Measurements from ENCODE around the gene RGPD8.

Gene RGPD8

DNA sequence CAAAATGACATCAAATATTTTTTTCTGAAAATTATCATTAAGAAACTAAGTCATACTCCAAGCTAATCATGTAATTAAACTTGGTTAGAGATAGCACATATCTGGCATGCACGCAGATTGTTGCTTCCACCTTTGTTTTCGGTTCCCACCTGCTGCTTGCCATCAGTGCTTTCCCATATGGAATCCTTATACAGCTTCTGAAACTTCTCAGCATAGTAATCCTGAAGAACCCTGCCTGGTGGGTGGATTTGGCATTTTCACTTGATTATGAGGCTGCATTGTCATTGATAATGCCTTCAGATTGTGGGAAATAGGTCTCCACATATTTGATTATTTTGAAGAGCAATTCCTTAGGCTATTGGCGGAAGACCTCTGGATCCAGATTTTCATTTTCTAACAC, 110.5 kb downstream of the RGPD8 start:
- DNase-seq: no peak

DNA sequence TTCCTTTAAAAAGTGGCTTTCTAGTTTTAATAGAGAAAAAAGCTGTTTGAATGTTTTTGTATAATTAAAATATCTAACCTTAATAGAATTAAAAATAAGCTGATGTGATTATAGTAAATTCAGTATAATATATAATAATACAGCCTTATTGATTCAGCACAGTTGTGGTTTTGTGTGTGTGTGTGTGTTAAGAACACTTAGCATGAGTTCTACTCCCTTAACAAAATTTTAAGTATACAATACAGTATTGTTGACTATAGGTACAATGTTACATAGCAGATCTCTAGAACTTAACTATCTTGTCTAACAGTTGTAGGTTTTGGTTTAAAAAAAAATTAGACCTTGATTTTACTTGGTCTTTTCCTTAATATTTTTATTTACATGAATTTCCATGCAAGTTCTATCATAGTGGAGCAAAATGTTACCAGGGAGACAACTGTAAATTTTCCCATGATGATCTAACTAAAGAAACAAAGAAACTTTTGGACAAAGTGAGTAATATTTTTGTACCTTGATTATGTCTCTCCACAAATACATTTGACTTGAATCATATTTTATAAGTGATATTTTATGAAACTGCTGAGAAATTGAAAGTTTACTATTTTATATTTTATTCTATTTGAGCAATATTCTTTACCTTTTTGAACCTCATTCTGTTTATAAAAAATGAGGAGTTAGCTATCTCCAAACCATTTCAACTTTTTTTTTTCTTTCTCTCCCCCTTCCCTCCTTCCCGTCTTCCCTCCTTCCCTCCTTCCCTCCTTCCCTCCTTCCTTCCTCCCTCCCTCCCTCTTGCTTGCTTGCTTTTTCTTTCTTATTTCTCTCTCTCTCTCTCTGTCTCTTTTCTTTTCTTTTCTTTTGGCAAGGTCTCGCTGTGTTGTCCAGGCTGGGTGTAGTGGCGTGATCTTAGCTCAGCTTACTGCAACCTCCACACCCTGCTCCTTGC, 111.8 kb downstream of the RGPD8 start:
- DNase-seq: no peak

All from CD4-positive, alpha-beta T cell treated with Interleukin-10 for 1 hour (primary cell).